Keratinocyte (primary cell): ENCODE data around the gene MAST1. TPM values are rescaled to one million over a fixed set of nuclear protein-coding genes. Genes with fewer than 3 reads are reported as not detected.

ENCODE experiments used
- DNase-seq: peaks from one replicate; pipeline ENCODE4 v3.0.0-alpha.2; 2011; ENCODE audit warnings: low read depth, missing footprints, low spot score
- FAIRE-seq: peaks from 2 replicates; lab custom pipeline; 2011; peaks lifted over from hg19 to GRCh38; lab: Jason Lieb, UNC
- H2AFZ ChIP-seq: 2 replicates; pipeline ENCODE4 v1.6.0; 2012; ENCODE audit warnings: low read length, control low read depth, inconsistent platforms; ENCODE audit not compliant: control insufficient read depth
- H3K27ac ChIP-seq: 2 replicates; pipeline ENCODE4 v1.5.1; 2011; ENCODE audit warnings: low read length; ENCODE audit not compliant: control insufficient read depth, insufficient read depth
- H3K27me3 ChIP-seq: 3 replicates; pipeline ENCODE4 v1.6.0; 2011; ENCODE audit warnings: low read length; ENCODE audit not compliant: control insufficient read depth, insufficient read depth; ENCODE audit errors: extremely low read depth
- H3K36me3 ChIP-seq, 2 experiments: 2 replicates in 1 of 2; 3 replicates in 1 of 2; pipeline ENCODE4 v1.5.1; 2011; ENCODE audit warnings: low read length in 2 of 2, mild to moderate bottlenecking in 1 of 2; ENCODE audit not compliant: control insufficient read depth in 2 of 2, insufficient read depth in 2 of 2; ENCODE audit errors: extremely low read depth in 1 of 2
- H3K4me1 ChIP-seq: 3 replicates; pipeline ENCODE4 v1.5.1; 2011; ENCODE audit warnings: low read length; ENCODE audit not compliant: control insufficient read depth, insufficient read depth; ENCODE audit errors: extremely low read depth
- H3K4me2 ChIP-seq: 3 replicates; pipeline ENCODE4 v1.6.0; 2011; ENCODE audit warnings: low read depth, low read length; ENCODE audit not compliant: control insufficient read depth, insufficient read depth; ENCODE audit errors: extremely low read depth
- H3K4me3 ChIP-seq, 3 experiments: fragments of 200-600 bp in 1 of 3; sonication (generic) in 1 of 3; 2 replicates in 2 of 3; 3 replicates in 1 of 3; pipeline ENCODE4 v1.5.1; 2011 to 2016; ENCODE audit warnings: low read length in 3 of 3, mild to moderate bottlenecking in 3 of 3, control low read depth in 2 of 3, inconsistent platforms in 1 of 3, low read depth in 1 of 3, mixed read lengths in 1 of 3, mixed run types in 1 of 3, moderate library complexity in 1 of 3; ENCODE audit not compliant: control insufficient read depth in 2 of 3, insufficient read depth in 2 of 3; ENCODE audit errors: extremely low read depth in 1 of 3
- H3K79me2 ChIP-seq: 2 replicates; pipeline ENCODE4 v1.6.0; 2012; ENCODE audit warnings: low read length; ENCODE audit not compliant: control insufficient read depth, insufficient read depth
- H3K9ac ChIP-seq: 3 replicates; pipeline ENCODE4 v1.6.0; 2011; ENCODE audit warnings: low read length; ENCODE audit not compliant: control insufficient read depth, insufficient read depth; ENCODE audit errors: extremely low read depth
- H3K9me1 ChIP-seq: 3 replicates; pipeline ENCODE4 v1.6.0; 2011; ENCODE audit warnings: low read length; ENCODE audit not compliant: control insufficient read depth, insufficient read depth; ENCODE audit errors: extremely low read depth
- H3K9me3 ChIP-seq: 2 replicates; pipeline ENCODE4 v1.5.1; 2012; ENCODE audit warnings: low read depth, low read length; ENCODE audit not compliant: control insufficient read depth
- H4K20me1 ChIP-seq: 3 replicates; pipeline ENCODE4 v1.6.0; 2011; ENCODE audit warnings: low read length; ENCODE audit not compliant: control insufficient read depth, insufficient read depth; ENCODE audit errors: extremely low read depth
- EZH2 ChIP-seq: IDR thresholded peaks from one replicate; pipeline ENCODE4 v1.6.1; 2012; ENCODE audit warnings: inconsistent platforms, mild to moderate bottlenecking, low read length, moderate library complexity
- dilution Hi-C: fragments of 300-500 bp; cut with MboI; formaldehyde crosslinking; loops from one replicate; pipeline ENCODE4 v1.7.0; 2020; ENCODE audit warnings: low sequenced_read_pairs; ENCODE audit not compliant: extremely low pct_ligation_motif_present
- polyA plus RNA-seq, 5 experiments: library from polyadenylated mRNA; depleted of rRNA in 3 of 5; stranded (reverse) in 3 of 5; stranded (forward) in 1 of 5; unstranded in 1 of 5; fragments of >200 nt; gene quantifications; 1 replicate in 1 of 5; 2 replicates in 3 of 5; 3 replicates in 1 of 5; pipeline versions ENCODE4 v1.2.1 to v1.2.3, GENCODE V29; 2011 to 2012; ENCODE audit warnings: missing spikeins in 2 of 5, low read depth in 1 of 5, low replicate concordance in 1 of 5
- TF ChIP-seq, protein P1 (sequence below), 3 experiments: IDR thresholded peaks in 1 of 3; conservative IDR thresholded peaks in 1 of 3; optimal IDR thresholded peaks in 1 of 3; 2 replicates in 2 of 3; 3 replicates in 1 of 3; pipeline versions ENCODE3 to v1.5.1; 2011; ENCODE audit warnings: low read length in 3 of 3, mild to moderate bottlenecking in 3 of 3, moderate library complexity in 2 of 3, control low read depth in 1 of 3, inconsistent platforms in 1 of 3; ENCODE audit not compliant: insufficient read depth in 2 of 3; ENCODE audit errors: extremely low read depth in 1 of 3

MAST1 gene
- polyA plus RNA-seq, 1 donor (not counting 4 experiments of a cell fraction or from before 2014, with no cell fraction given): 0.13 TPM

GRCh38 chr19:12899891-12900518 is 61.7 kb downstream of the MAST1 start:
- H2AFZ ChIP-seq: no peak overlapping the region
- H3K36me3 ChIP-seq: peaks cover 5 to 10% of the 10 kb centered on the region in 2 experiments
- no peaks in the 10 kb centered on the region for H3K79me2 ChIP-seq
- no peaks in the 10 kb centered on the region for H3K4me1 ChIP-seq
- no peak overlapping the region for H3K27ac ChIP-seq
- no peaks in the 10 kb centered on the region for H3K9me1 ChIP-seq
- DNase-seq (no peak), FAIRE-seq (no peak)
- no peak overlapping the region for H3K9ac ChIP-seq
- dilution Hi-C loops: no loop called here
- no peak overlapping the region for H3K4me2 ChIP-seq
- TF ChIP-seq, protein P1, sequence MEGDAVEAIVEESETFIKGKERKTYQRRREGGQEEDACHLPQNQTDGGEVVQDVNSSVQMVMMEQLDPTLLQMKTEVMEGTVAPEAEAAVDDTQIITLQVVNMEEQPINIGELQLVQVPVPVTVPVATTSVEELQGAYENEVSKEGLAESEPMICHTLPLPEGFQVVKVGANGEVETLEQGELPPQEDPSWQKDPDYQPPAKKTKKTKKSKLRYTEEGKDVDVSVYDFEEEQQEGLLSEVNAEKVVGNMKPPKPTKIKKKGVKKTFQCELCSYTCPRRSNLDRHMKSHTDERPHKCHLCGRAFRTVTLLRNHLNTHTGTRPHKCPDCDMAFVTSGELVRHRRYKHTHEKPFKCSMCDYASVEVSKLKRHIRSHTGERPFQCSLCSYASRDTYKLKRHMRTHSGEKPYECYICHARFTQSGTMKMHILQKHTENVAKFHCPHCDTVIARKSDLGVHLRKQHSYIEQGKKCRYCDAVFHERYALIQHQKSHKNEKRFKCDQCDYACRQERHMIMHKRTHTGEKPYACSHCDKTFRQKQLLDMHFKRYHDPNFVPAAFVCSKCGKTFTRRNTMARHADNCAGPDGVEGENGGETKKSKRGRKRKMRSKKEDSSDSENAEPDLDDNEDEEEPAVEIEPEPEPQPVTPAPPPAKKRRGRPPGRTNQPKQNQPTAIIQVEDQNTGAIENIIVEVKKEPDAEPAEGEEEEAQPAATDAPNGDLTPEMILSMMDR (optimal IDR thresholded peaks at IDR 0.05 in 1 of 3, IDR thresholded peaks at IDR 0.05 in 1 of 3, conservative IDR thresholded peaks at IDR 0.05 in 1 of 3; ENCODE audit: extremely low read depth in 1 of 3, insufficient read depth in 2 of 3, low read length in 3 of 3): no peak
- no peak for TF ChIP-seq EZH2
- no peak overlapping the region for H3K4me3 ChIP-seq
- no peaks in the 10 kb centered on the region for H4K20me1 ChIP-seq
- H3K9me3 ChIP-seq: no peaks in the 10 kb centered on the region
- H3K27me3 ChIP-seq: no peaks in the 10 kb centered on the region

DNA sequence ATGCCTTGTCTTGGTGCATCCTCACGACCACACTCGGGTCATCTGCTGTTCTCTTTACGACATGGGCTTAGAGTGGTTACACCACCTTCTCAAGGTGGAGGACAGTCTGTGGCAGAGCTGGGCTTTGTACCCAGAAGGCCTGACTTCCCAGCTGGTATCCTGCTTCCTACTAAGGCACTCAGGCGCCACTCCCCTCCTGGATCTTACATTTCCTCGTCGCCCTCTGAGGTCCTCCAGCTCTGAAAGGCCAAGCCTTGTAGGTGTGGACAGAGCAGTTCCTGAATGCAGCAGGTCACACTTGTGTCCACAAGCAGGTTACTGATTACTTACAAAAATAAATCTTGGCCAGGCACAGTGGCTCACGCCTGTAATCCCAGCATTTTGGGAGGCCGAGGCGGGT is 68.9 kb downstream of the MAST1 start:
- no peaks in the 10 kb centered on the region for H4K20me1 ChIP-seq
- TF ChIP-seq, protein P1 (optimal IDR thresholded peaks at IDR 0.05 in 1 of 3, IDR thresholded peaks at IDR 0.05 in 1 of 3, conservative IDR thresholded peaks at IDR 0.05 in 1 of 3; ENCODE audit: extremely low read depth in 1 of 3, insufficient read depth in 2 of 3, low read length in 3 of 3): no peak
- no peak for TF ChIP-seq EZH2
- H3K4me3 ChIP-seq: no peak overlapping the region
- no peak overlapping the region for H2AFZ ChIP-seq
- no peaks in the 10 kb centered on the region for H3K9me3 ChIP-seq
- no peak overlapping the region for H3K9ac ChIP-seq
- H3K36me3 ChIP-seq: no peaks in the 10 kb centered on the region
- no peak overlapping the region for H3K27ac ChIP-seq
- H3K9me1 ChIP-seq: no peaks in the 10 kb centered on the region
- no peaks in the 10 kb centered on the region for H3K4me1 ChIP-seq
- dilution Hi-C loops: no loop called here
- no peak overlapping the region for H3K4me2 ChIP-seq
- no peaks in the 10 kb centered on the region for H3K79me2 ChIP-seq
- DNase-seq (no peak), FAIRE-seq (no peak)
- H3K27me3 ChIP-seq: no peaks in the 10 kb centered on the region
